Measurements from ENCODE around the gene ARHGEF1. TPM values are rescaled to one million over a fixed set of nuclear protein-coding genes. Genes with fewer than 3 reads are reported as not detected.
"Not testable (repeated sequence)": the region's sequence is repeated elsewhere in the genome, so short reads cannot be mapped to it uniquely, and the experiment has no call there.

The ARHGEF1 gene
- total and polyA plus RNA-seq, 3 donors from 2014 or later: 33.2 to 56.3 (median 51.2) TPM

DNA sequence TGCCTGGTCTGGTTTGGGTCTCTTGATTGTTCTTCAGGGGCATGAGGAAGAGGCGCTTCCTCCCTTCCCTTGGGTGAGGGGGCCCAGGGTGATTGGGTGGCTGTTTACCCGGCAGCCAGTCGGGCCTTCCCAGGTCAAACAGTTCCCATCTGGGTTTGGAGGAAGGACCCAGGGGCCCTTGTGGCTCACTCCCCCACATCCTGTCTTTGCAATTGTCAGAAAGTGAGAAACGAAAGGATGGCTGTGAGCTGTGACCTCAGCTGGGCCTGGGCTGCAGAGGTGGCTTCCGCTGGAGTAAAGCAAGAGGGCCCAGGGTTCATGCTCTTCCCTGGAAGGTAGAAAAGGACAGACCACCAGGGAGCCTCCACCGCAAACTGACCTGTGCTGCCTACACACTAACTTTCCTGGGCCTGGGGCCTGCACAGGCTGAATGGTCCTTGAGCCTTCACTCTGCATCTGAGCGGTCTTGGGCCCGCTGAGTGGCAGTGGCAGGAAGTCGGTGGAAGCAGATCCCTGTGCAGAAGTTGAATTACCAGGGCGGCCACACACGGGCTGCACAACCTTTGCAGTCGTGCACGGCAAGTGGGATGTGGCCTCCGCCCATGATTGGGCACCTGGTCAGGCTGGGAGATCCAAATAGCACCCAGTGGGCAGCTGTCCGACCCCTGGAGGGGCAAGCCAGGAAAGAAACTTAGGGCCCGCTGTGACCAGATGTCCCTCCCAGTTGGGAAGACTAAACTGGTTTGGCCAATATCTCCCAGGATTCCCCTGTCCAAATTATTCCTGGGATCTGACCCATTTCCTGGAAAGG lies 11.2 kb upstream of the ARHGEF1 start:
- Histone ChIP-seq H3K36me3 (ENCODE audit: low read depth, missing control alignments) (no peaks in the 10 kb centered on the region), H3K4me3 (no peak overlapping the region), H3K4me1 (no peaks in the 10 kb centered on the region), H3K9me3 (no peaks in the 10 kb centered on the region), H3K27ac (no peak overlapping the region), H3K27me3 (no peaks in the 10 kb centered on the region)
- TF ChIP-seq POLR2A (IDR thresholded peaks at IDR 0.05): no peak
- TF ChIP-seq, protein P1, sequence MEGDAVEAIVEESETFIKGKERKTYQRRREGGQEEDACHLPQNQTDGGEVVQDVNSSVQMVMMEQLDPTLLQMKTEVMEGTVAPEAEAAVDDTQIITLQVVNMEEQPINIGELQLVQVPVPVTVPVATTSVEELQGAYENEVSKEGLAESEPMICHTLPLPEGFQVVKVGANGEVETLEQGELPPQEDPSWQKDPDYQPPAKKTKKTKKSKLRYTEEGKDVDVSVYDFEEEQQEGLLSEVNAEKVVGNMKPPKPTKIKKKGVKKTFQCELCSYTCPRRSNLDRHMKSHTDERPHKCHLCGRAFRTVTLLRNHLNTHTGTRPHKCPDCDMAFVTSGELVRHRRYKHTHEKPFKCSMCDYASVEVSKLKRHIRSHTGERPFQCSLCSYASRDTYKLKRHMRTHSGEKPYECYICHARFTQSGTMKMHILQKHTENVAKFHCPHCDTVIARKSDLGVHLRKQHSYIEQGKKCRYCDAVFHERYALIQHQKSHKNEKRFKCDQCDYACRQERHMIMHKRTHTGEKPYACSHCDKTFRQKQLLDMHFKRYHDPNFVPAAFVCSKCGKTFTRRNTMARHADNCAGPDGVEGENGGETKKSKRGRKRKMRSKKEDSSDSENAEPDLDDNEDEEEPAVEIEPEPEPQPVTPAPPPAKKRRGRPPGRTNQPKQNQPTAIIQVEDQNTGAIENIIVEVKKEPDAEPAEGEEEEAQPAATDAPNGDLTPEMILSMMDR (IDR thresholded peaks at IDR 0.05): no peak
- no peak for DNase-seq
- intact Hi-C loops (cut with DNase I; ENCODE audit: low total_unique reads): loop anchor here (10.0 kb wide), 1 partner anchor 83 kb away; the partner anchor contains the start of gene RABAC1
- WGBS, 2 donors: 60 to 72% methylated on average over 10 to 16 of the region's 16 CpGs

DNA sequence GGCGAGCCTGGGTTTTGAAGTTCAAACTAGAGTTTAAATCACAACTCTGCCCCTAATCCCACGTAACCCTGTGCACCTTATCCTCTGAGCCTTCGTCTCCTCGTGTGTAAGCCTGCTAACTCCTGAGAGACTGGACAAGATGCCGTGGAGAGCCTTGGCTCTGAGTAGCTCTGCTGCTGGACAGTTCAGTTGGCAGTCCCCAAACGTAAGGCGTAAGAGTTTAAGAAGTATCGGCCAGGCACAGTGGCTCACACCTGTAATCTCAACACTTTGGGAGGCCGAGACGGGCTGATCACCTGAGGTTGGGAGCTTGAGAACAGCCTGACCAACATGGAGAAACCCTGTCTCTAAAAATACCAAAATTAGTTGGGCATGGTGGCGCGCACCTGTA lies 10.6 kb upstream of the ARHGEF1 start:
- no peaks in the 10 kb centered on the region for H3K4me1 ChIP-seq
- no peak overlapping the region for H3K4me3 ChIP-seq
- H3K9me3 ChIP-seq: no peaks in the 10 kb centered on the region
- 91 to 92% methylated on average over 12 of the region's 12 CpGs for WGBS, 2 donors
- DNase-seq: no peak
- TF ChIP-seq POLR2A (IDR thresholded peaks at IDR 0.05): no peak
- TF ChIP-seq, protein P1 (IDR thresholded peaks at IDR 0.05): no peak
- H3K27ac ChIP-seq: no peak overlapping the region
- H3K36me3 ChIP-seq (ENCODE audit: low read depth, missing control alignments): no peaks in the 10 kb centered on the region
- H3K27me3 ChIP-seq: no peaks in the 10 kb centered on the region
- intact Hi-C loops (cut with DNase I; ENCODE audit: low total_unique reads): loop anchor here (10.0 kb wide), 1 partner anchor 82 kb away; the partner anchor contains the start of gene RABAC1

DNA sequence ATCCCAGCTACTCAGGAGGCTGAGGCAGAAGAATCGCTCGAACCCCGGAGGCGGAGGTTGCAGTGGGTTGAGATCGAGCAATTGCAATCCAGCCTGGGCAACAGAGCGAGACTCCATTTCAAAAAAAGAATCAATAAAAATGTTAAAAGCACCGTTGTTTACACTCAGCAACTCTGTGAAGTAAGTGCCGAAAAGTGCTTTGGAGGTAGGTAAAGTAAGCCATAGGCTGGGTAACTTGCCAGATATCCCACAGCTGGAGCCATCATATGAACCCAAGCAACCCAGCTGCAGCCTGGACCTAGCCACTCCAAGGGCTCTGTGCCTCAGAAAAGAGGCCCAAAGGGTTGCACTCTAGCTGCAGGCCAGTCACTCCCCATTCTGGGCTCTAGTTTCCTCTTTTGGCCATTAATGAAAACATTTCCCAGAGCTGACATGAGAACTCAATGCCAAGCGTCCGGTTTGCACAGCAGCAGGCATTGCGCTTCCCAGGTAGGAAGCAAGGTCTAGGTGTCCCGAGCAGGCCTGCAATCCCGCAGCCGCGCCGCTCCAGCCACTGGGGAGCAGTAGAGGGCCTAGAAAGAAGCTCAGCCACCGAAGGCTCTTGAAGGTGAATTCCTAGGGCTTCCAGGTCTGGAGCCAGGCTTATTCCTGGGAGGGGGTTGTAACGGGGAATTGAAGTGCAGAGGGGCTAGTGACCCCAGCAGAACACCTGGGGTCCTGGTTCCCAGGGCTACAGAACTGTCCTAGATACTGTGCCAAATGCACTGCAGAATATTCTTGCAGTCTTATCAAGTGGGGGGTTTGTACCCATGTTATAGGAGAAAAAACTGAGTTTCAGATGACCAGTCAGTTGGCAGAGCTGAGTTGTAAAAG lies 10.0 kb upstream of the ARHGEF1 start:
- H3K27ac ChIP-seq: no peak overlapping the region
- WGBS, 2 donors: 70% methylated on average over 7 to 18 of the region's 18 CpGs

DNA sequence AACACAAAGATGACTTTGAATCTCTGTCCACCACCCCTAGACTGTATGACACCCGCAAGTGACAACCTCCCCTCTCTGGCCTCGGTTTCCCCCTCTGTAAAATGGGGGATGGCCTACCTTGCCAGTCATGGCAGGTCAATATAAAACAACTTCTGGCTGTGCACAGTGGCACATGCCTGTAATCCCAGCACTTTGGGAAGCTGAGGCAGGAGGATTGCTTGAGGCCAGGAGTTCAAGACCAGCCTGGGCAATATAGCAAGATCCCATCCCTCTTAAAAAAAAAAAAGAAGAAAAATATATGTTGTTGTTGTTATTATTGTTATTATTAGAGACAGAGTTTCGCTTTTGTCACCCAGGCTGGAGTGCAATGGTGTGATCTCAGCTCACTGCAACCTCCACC lies 7.0 kb upstream of the ARHGEF1 start:
- H3K9me3 ChIP-seq; H3K4me1 ChIP-seq; H3K27ac ChIP-seq; H3K36me3 ChIP-seq (ENCODE audit: low read depth, missing control alignments); H3K27me3 ChIP-seq; H3K4me3 ChIP-seq; DNase-seq: not testable (repeated sequence)
- intact Hi-C loops (cut with DNase I; ENCODE audit: low total_unique reads): loop anchor here (10.0 kb wide), 1 partner anchor 79 kb away; the partner anchor contains the start of gene RABAC1
- 87 to 94% methylated on average over 3 of the region's 3 CpGs for WGBS, 2 donors

More for the DNA sequence above, 10.0 kb upstream of the ARHGEF1 start:
- Histone ChIP-seq H3K4me1 (no peaks in the 10 kb centered on the region), H3K4me3 (no peak overlapping the region), H3K9me3 (no peaks in the 10 kb centered on the region), H3K27me3 (no peaks in the 10 kb centered on the region), H3K36me3 (ENCODE audit: low read depth, missing control alignments) (no peaks in the 10 kb centered on the region)
- intact Hi-C loops (cut with DNase I; ENCODE audit: low total_unique reads): loop anchor here (10.0 kb wide), 1 partner anchor 82 kb away; the partner anchor contains the start of gene RABAC1
- DNase-seq: peak; percentile 64
- TF ChIP-seq, protein P1 (IDR thresholded peaks at IDR 0.05): peak in 1 of 3 experiments; percentile 36
- TF ChIP-seq POLR2A (IDR thresholded peaks at IDR 0.05): no peak

All from testis (tissue), 3 donors.